Activated naive CD8-positive, alpha-beta T cell treated with anti-CD3 and anti-CD28 coated beads for 36 hours (primary cell): Measurements from ENCODE around the gene DCHS1. TPM values are rescaled to one million over a fixed set of nuclear protein-coding genes. Genes with fewer than 3 reads are reported as not detected.

ENCODE experiments used
- DNase-seq: peaks from one replicate; pipeline ENCODE4 v3.0.0; 2021
- H3K27ac Mint-ChIP-seq: one replicate; pipeline ENCODE4 v1.8.0; 2022; ENCODE audit warnings: mild to moderate bottlenecking, moderate library complexity, mixed read lengths
- H3K27me3 Mint-ChIP-seq: one replicate; pipeline ENCODE4 v1.8.0; 2022; ENCODE audit warnings: mild to moderate bottlenecking, mixed read lengths
- H3K36me3 Mint-ChIP-seq: one replicate; pipeline ENCODE4 v1.8.0; 2021; ENCODE audit warnings: mild to moderate bottlenecking, mixed read lengths
- H3K4me1 Mint-ChIP-seq: one replicate; pipeline ENCODE4 v1.8.0; 2021; ENCODE audit warnings: mixed read lengths
- H3K4me3 Mint-ChIP-seq: one replicate; pipeline ENCODE4 v1.8.0; 2022; ENCODE audit warnings: mild to moderate bottlenecking, moderate library complexity, mixed read lengths
- H3K9me3 Mint-ChIP-seq: one replicate; pipeline ENCODE4 v1.8.0; 2022; ENCODE audit warnings: mixed read lengths
- total RNA-seq, 2 experiments: library from RNA; stranded (reverse); gene quantifications; one replicate each; pipeline ENCODE4 v1.2.3, GENCODE V29; 2021

The DCHS1 gene
- total RNA-seq, 2 experiments from 2014 or later: 1.3 to 1.4 TPM

DNA sequence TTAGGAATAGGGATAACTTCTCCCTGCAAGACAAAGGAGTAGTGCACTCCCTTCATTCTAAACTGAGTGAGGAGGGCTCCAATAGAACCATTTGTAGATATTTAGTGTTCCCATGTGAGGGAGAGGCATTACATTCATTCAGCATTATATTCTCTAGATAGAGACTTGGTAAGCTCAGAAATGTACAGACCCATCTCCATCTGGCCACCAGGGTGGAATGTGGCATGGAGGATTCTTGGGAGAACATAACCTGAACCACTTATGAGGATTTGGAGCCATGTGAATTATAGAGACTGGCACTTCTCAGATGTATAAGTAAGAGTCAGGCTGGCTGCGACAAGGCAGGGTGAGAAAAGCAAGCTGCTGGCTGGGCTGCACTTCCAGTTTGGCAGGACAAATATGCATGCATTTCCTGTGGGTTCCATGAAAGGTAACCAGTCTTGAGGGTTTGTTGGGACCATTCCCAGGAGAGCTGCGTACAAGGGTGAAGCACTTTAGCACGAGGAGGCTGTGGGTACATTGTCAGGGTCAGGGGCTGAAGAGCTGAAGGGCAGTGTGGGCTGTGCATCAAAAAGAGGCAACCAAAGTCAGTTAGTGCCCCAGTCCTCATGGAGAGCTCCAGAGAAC lies 61.4 kb downstream of the DCHS1 start:
- Mint-ChIP-seq H3K27ac (no peak overlapping the region), H3K9me3 (no peaks in the 10 kb centered on the region), H3K27me3 (no peaks in the 10 kb centered on the region), H3K4me3 (no peak overlapping the region), H3K4me1 (peaks cover 27% of the 10 kb centered on the region), H3K36me3 (peaks cover 47% of the 10 kb centered on the region)
- no peak for DNase-seq

- no peak for DNase-seq
- Mint-ChIP-seq H3K27ac (no peak overlapping the region), H3K36me3 (peaks cover 41% of the 10 kb centered on the region)
These were observed 67.6 kb downstream of the DCHS1 start for GRCh38 chr11:6588018-6588417.

GRCh38 chr11:6587360-6587953 lies 68.2 kb downstream of the DCHS1 start:
- peaks cover 23% of the 10 kb centered on the region for H3K9me3 Mint-ChIP-seq
- no peaks in the 10 kb centered on the region for H3K4me1 Mint-ChIP-seq
- no peak for DNase-seq
- H3K27ac Mint-ChIP-seq: no peak overlapping the region
- H3K36me3 Mint-ChIP-seq: peaks cover 45% of the 10 kb centered on the region
- H3K4me3 Mint-ChIP-seq: no peak overlapping the region
- H3K27me3 Mint-ChIP-seq: no peaks in the 10 kb centered on the region

More at GRCh38 chr11:6588018-6588417, 67.6 kb downstream of the DCHS1 start:
- Mint-ChIP-seq H3K4me3 (no peak overlapping the region), H3K4me1 (no peaks in the 10 kb centered on the region), H3K27me3 (no peaks in the 10 kb centered on the region), H3K9me3 (peaks cover 18% of the 10 kb centered on the region)

- no peaks in the 10 kb centered on the region for H3K27me3 Mint-ChIP-seq
- peaks cover 46% of the 10 kb centered on the region for H3K36me3 Mint-ChIP-seq
These were observed 68.9 kb downstream of the DCHS1 start for GRCh38 chr11:6586434-6587359.

GRCh38 chr11:6584528-6584927 lies 71.1 kb downstream of the DCHS1 start:
- H3K27ac Mint-ChIP-seq: no peak overlapping the region
- H3K4me3 Mint-ChIP-seq: no peak overlapping the region
- no peaks in the 10 kb centered on the region for H3K4me1 Mint-ChIP-seq
- H3K27me3 Mint-ChIP-seq: no peaks in the 10 kb centered on the region
- no peak for DNase-seq
- peaks cover 49% of the 10 kb centered on the region for H3K36me3 Mint-ChIP-seq
- H3K9me3 Mint-ChIP-seq: peaks cover 27% of the 10 kb centered on the region

More at GRCh38 chr11:6586434-6587359, 68.9 kb downstream of the DCHS1 start:
- H3K4me3 Mint-ChIP-seq: no peak overlapping the region
- DNase-seq: no peak
- no peaks in the 10 kb centered on the region for H3K4me1 Mint-ChIP-seq
- peaks cover 27% of the 10 kb centered on the region for H3K9me3 Mint-ChIP-seq
- no peak overlapping the region for H3K27ac Mint-ChIP-seq

DNA sequence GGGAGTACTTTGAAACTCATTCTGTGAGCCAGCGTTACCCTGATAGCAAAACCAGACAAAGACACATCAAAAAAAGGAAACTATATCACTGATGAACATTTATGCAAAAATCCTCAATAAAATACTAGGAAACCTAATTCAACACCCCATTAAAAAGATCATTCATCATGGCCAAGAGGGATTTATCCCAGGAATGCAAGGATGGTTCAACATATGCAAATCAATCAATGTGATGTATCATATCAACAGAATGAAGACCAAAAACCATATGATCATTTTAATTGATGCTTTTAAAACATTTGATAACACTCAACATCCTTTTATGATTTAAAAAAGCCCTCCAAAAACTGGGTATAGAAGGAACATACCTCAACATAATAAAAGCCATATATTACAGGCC lies 72.0 kb downstream of the DCHS1 start:
- no peaks in the 10 kb centered on the region for H3K4me1 Mint-ChIP-seq
- no peaks in the 10 kb centered on the region for H3K27me3 Mint-ChIP-seq
- H3K36me3 Mint-ChIP-seq: peaks cover 49% of the 10 kb centered on the region
- H3K9me3 Mint-ChIP-seq: peaks cover 27% of the 10 kb centered on the region
- no peak for DNase-seq
- no peak overlapping the region for H3K4me3 Mint-ChIP-seq
- H3K27ac Mint-ChIP-seq: no peak overlapping the region

GRCh38 chr11:6579681-6580080 lies 75.9 kb downstream of the DCHS1 start:
- no peak overlapping the region for H3K4me3 Mint-ChIP-seq
- H3K9me3 Mint-ChIP-seq: peaks cover 23% of the 10 kb centered on the region
- no peaks in the 10 kb centered on the region for H3K27me3 Mint-ChIP-seq
- H3K4me1 Mint-ChIP-seq: peaks cover 4% of the 10 kb centered on the region
- no peak for DNase-seq
- no peak overlapping the region for H3K27ac Mint-ChIP-seq
- H3K36me3 Mint-ChIP-seq: peaks cover 39% of the 10 kb centered on the region

DNA sequence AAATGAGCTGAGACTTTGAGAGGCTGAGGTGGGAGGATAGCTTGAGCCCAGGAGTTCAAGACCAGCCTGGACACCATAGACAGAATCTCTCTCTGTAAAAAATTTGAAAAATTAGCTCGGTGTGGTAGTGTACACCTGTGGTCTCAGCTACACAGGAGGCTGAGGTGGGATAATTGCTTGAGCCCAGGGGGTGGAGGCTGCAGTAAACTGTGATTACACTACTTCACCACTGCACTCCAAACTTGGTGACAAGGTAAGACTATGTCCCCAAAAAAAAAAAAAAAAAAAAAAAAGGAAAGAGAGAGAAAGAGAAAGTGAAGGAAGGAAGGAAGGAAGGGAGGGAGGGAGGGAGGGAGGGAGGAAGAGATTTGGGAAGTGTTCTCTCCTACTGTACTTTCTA lies 77.5 kb downstream of the DCHS1 start:
- Mint-ChIP-seq H3K27me3 (no peaks in the 10 kb centered on the region), H3K27ac (no peak overlapping the region), H3K36me3 (peaks cover 24% of the 10 kb centered on the region), H3K9me3 (peaks cover 10% of the 10 kb centered on the region), H3K4me1 (peaks cover 4% of the 10 kb centered on the region), H3K4me3 (no peak overlapping the region)
- no peak for DNase-seq

GRCh38 chr11:6576471-6577373 lies 78.9 kb downstream of the DCHS1 start:
- no peak for DNase-seq
- Mint-ChIP-seq H3K4me3 (no peak overlapping the region), H3K27me3 (no peaks in the 10 kb centered on the region), H3K9me3 (no peaks in the 10 kb centered on the region), H3K27ac (no peak overlapping the region), H3K36me3 (peaks cover 13% of the 10 kb centered on the region), H3K4me1 (peaks cover 4% of the 10 kb centered on the region)

DNA sequence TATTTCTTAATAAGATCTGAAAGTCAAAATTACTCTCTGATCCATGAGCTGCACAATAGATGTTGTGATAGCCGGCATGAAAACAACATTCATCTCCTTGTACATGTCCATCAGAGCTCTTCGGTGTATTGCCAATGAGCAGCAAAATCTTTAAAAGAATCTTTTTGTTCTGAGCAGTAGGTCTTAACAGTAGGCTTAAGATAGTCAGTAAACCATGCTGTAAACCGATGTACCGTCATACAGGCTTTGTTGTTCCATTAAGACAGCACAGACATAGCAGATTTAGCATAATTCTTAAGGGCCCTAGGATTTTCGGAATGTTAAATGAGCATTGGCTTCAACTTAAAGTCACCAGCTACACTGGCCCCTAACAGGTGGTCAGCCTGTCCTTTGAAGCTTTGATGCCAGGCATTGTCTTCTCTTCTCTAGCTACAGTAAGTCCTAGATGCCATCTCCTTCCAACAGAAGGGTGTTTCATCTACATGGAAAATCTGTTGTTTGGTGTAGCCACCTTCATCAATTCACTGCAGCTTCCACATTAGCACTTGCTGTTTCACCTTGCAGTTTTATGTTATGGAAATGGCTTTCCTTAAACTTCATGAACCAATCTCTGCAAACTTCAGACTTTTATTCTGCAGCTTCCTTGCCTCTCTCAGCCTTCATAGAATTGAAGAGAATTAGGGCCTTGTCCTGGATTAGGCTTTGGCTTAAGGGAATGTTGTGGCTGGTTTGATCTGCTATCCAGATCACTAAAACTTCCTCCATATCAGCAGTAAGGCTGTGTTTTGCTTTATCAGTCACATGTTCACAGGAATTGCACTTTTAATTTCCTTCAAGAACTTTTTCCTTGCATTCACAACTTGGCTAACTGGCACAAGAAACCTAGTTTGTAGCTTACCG lies 80.5 kb downstream of the DCHS1 start:
- H3K27ac Mint-ChIP-seq: no peak overlapping the region
- no peaks in the 10 kb centered on the region for H3K27me3 Mint-ChIP-seq

DNA sequence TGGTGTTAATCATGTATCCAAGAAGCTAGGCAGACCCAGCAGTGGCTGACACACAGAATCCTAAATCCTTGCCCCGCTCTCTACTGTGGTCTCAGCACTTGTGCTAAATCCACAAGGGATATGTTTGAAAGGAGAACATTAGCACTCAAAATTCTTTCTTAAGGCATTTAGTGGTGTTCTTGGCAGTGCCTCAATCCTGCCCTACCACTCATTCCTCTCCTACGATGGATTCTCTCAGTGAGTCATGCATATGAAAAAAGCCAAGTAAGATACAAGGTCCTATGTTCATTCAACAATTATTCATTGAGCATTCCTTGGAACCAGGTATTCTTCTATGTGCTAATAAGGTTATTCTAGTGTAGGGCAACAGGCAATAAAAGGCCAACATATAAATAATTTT lies 83.4 kb downstream of the DCHS1 start:
- no peak for DNase-seq
- H3K27me3 Mint-ChIP-seq: no peaks in the 10 kb centered on the region
- no peak overlapping the region for H3K4me3 Mint-ChIP-seq
- peaks cover 2% of the 10 kb centered on the region for H3K4me1 Mint-ChIP-seq
- H3K27ac Mint-ChIP-seq: no peak overlapping the region
- H3K9me3 Mint-ChIP-seq: no peaks in the 10 kb centered on the region
- H3K36me3 Mint-ChIP-seq: peaks cover 13% of the 10 kb centered on the region

More for the DNA sequence above, 80.5 kb downstream of the DCHS1 start:
- Mint-ChIP-seq H3K4me3 (no peak overlapping the region), H3K4me1 (peaks cover 4% of the 10 kb centered on the region), H3K36me3 (peaks cover 9% of the 10 kb centered on the region), H3K9me3 (no peaks in the 10 kb centered on the region)
- DNase-seq: no peak

DNA sequence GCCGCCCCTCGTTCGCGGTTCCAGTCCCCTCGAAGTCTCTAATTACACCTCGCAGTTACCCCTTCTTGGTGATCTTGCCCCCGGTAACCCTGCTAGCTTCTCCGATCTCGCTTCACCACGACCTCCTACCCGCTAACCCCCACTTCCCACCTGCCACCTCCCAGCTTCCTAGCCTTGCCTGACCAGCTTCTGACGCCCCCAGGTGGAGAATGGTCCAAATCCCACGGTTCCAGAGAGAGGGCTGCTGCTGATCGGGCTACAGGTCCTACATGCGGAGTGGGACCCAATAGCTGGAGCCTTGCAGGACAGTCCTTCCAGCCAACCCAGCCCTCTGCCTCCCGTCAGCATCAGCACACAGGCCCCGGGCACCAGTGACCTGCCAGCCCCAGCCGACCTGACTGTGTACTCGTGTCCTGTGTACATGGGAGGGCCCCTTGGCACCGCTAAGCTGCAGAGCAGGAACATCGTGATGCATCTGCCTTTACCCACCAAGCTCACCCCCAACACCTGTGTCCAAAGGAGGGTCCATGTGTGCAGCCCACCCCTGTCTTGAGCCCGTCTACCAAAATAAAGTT lies 84.1 kb downstream of the DCHS1 start:
- no peak overlapping the region for H3K27ac Mint-ChIP-seq
- H3K4me1 Mint-ChIP-seq: peaks cover under 1% of the 10 kb centered on the region
- no peak for DNase-seq
- H3K4me3 Mint-ChIP-seq: no peak overlapping the region
- no peaks in the 10 kb centered on the region for H3K9me3 Mint-ChIP-seq
- H3K27me3 Mint-ChIP-seq: no peaks in the 10 kb centered on the region
- H3K36me3 Mint-ChIP-seq: peaks cover 13% of the 10 kb centered on the region
